Inflammatory macrophage treated with lipopolysaccharide for 4 hours (primary cell): ENCODE data around the gene TELO2.

Source experiments
- DNase-seq: peaks from one replicate; pipeline ENCODE4 v3.0.0-alpha.2; 2020

TELO2 gene

GRCh38 chr16:1492923-1493745 is at the start of gene TELO2:
TELO2 (plus strand) TSS chr16:1493360; CDS start chr16:1494282, 922 bp downstream.
- DNase-seq, result peak; percentile 81

- DNase-seq, result no peak
Measured at GRCh38 chr16:1443403-1443973, 49.7 kb upstream of the TELO2 start.

- no peak for DNase-seq
Measured at GRCh38 chr16:1443980-1444729, 49.0 kb upstream of the TELO2 start, which contains the start of gene CCDC154. CCDC154 (minus strand) TSS chr16:1444556; CDS start chr16:1444322, 234 bp downstream.

DNA sequence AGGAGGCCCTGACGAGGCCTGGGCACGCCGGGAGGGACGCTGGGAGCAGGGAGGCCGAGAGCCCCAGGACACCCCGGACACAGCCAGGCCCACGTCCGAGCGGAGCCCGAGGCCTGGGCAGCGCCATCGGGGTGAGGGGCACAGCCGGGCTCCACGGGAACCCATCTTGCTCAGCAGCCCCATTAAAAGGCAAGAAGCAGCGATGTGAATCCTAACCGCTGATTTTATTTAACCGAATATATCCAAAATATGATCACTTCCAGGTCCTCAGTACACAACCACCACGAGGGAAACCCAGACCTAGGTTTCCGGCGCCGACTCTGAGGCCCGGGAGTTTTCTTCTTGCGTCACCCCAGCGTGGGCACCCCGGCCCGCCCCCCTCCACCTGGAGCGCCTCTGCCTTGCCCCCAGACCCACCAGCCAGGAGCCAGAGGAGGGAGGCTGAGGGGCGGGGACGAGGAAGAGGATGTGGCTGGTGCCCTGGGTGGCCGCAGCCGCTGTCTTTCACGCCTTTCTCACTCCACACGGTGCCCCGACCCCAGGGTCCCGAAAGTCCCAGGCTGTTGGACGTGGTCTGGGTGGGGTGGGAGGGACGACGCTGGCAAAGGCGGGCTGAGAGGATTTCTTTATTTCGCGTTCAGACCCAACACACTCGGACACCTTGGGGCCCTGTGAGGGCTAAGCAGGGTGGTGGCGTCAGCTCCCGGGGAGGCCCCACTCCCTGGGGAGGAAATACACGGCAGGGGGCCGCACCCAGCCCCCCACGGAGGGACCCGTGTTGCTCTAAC is 48.2 kb upstream of the TELO2 start:
- DNase-seq, result no peak

- no peak for DNase-seq
Measured at GRCh38 chr16:1445518-1446203, 47.5 kb upstream of the TELO2 start.

- DNase-seq, result no peak
Measured at GRCh38 chr16:1446296-1447080, 46.7 kb upstream of the TELO2 start.

DNA sequence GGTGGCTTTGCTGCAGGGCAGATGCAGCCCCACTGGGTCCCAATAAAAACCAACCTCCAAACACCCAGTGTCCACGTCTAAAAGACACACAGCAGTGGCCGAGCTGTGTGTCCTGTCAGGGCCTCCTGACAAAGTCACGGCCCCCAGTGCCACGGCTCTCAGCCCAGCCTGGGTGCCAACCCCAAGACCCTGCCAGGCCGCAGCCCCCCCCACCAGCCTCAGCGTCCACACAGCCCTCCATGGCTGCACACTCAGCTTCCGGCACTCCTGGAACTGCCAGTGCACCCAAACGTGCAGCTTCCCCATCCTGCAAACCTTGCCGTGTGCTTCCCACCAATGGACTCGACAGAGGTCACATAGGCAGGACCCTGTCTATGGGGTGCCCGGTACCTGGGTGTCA is 45.2 kb upstream of the TELO2 start:
- DNase-seq, result no peak

DNA sequence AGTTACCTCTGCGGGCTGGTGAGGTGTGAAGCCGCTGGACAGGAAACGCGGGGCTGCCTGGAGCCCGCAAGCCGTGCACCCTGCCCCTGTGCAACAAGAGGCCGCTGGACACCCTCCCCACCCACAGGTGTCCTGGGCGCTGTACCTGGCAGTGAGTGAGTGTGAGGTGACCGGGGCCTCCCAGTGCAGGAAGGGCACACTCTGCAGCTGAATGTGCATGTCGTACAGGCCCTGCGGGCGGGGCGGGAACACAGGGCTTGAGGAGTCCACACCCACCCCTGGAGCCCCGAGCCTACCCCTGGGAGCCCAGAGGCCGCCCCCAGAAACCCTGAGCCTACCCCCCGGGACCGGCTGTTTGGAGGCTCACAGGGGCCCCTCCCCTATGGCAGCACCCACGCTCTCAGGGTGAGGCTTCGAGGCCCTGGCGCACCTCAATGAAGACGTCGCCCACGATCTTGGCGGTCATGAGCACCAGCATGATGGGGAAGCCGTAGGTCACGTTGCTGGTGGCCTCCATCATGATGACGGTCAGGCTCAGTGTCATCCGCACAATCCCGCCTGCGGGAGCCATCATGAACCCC is 44.5 kb upstream of the TELO2 start:
- DNase-seq, result no peak

GRCh38 chr16:1449201-1449788 is 43.9 kb upstream of the TELO2 start:
- DNase-seq, result no peak

DNA sequence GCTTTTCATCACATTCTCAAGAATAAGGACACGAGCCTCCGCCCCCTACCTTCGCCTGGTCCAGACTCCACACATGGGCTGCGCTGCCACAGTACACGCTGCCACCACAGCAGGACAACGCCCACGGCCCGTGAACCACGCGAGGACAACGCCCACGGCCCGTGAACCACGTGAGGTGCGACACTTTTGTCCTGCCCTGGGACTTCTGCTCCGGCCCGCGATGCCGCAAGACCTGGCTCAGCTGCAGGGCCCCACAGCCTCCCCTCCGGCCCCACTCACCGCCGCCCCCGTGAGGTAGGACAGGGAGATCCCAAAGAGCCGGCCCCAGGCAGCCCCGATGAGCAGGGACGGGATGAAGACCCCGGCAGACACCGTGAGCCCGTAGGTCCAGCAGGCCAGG is 42.9 kb upstream of the TELO2 start:
- no peak for DNase-seq

- DNase-seq, result no peak
Measured at GRCh38 chr16:1450841-1451240, 42.3 kb upstream of the TELO2 start.

GRCh38 chr16:1451702-1452392 is 41.3 kb upstream of the TELO2 start:
- DNase-seq, result no peak

GRCh38 chr16:1452530-1452929 is 40.6 kb upstream of the TELO2 start:
- DNase-seq, result no peak

DNA sequence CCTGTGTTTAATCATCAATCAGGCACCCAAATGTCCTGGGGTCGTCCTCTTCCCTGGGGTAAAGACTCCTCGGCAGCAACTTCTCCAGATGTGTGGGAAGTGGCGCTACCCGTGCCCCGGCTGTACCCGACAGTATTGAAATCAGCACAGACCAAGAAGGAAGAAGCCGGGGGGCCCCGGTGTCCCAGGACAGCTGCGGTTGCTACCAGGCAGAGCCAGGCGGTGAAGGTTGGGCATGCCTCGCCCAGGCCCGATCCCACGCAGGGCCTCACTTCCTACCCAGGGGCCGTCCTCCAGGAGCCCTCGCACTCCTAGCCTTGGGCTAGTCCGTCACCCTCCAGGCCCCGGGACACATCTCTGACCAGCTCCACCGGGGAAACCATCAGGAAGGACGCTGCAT is 39.8 kb upstream of the TELO2 start:
- DNase-seq, result no peak

GRCh38 chr16:1454561-1454960 is 38.6 kb upstream of the TELO2 start:
- no peak for DNase-seq

- DNase-seq, result no peak
Measured at GRCh38 chr16:1455190-1456171, 37.7 kb upstream of the TELO2 start.

DNA sequence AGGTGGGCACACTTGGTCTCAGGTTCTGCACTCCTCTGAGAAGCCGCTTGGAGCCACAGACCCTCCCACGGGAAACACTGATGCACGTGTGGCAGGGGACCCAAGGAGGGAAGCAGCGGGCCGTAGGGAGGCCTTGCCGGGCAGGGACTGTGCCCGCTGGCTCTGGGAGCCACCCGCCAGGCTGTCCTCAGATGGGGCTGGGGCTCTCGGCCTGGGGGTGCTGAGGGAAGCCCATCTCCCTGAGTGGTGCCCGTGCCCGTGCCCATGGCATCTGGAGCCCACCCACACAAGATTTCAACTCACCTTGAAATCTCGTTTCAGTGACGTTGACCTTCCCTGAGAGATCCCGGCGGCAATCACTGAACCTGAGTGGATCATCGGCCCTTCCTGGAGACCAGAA is 36.2 kb upstream of the TELO2 start:
- DNase-seq, result no peak

- DNase-seq, result no peak
Measured at GRCh38 chr16:1457489-1458245, 35.5 kb upstream of the TELO2 start.
